CMK (cell line): Measurements from ENCODE around the gene ATG4A.

Source experiments
- DNase-seq: peaks from one replicate; pipeline ENCODE4 v3.0.0-alpha.2; 2010; ENCODE audit warnings: low read depth

The ATG4A gene

DNA sequence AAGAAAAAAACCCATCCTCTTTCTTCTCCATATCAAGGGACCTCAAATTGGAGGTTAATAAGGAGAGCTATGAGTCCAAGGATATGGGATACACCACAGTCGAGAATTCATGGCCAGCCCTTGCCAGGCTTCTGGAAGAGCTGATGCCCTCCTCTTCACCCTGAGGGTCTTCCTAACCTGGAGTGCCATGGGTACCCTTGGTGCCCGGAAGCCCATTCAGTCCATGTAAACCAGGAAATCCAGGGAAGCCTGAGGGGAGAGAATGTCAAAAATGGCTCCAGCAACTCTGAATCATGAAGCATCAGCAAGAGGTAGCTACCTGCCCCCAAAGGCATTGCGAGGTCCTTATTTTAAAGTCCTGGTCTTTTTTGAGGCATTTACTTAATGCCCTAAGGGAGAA lies 78.2 kb downstream of the ATG4A start:
- no peak for DNase-seq

DNA sequence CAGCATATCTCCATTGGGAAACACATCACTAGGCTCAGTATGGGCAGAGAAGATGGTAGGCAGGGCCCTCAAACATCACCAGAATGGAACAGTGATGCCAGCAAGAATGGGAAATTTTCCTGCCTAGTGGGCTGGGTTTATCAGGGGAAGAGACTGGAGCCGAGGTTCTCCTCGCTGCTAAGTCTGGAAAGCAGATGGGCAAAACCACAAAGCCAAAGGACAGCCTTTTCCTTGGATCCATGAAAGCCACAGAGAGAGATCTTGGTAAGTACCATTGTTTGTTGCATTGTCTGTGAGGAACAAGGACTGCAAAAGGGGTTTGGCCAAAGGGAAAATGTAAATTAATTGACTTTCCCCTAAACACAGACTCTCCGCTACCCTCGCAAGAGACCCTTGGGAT lies 80.1 kb downstream of the ATG4A start:
- DNase-seq = no peak

DNA sequence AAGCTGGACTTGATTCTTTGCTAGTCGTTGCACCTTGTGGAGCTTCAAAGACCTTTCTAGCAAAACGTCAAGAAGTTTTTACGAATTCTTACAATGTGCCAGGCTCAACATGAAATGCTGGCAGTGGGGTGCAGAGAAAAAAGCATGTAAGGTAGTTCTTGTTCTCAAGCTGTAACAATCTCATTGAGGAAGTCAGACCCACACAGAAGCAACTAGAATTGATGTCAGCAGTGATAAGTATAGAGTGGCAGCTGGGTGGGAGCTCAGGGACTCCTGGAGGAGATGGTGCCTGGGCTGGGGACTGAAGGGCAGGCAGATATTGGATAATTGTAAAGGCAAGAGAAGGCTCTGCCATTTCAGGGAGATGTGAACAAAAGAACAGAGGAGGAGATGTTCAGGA lies 82.3 kb downstream of the ATG4A start:
- DNase-seq = no peak

DNA sequence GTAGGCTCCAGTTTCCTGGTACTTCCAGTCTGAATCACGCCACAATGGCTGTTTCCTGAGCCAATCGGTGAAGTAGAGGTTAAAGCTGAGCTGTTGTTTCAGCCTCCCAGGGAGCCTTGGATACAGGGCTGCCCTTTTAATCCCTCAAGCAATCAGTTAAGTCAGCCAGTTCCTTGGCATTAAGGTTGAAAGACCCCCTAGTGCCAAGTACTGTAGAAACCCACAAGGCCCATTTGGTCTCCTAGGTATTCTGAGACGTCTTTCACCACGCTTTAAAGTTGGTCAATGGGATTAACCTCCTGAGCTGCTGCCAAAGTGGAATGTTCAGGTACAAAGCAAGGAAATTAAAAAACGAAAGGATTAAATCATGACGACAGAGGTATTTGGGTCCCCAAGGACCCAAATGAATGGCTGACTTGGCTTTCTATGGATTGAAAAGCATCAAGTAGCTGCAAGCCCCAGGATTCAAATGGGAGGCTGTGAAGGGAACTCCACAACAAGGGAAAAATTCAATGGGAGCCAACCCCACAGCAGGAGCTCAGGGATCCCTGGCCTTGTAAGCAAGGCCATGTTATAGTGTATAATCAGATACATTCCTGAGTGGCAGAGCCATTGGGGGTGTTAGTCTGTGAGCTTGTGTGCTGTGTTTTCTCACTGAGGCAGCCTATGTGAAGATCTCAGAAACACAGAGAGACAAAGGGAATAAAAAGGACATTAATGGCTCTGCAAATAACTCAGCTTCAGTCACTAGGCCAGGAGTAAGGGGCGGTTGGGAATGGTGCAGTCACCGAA lies 86.0 kb downstream of the ATG4A start:
- no peak for DNase-seq

DNA sequence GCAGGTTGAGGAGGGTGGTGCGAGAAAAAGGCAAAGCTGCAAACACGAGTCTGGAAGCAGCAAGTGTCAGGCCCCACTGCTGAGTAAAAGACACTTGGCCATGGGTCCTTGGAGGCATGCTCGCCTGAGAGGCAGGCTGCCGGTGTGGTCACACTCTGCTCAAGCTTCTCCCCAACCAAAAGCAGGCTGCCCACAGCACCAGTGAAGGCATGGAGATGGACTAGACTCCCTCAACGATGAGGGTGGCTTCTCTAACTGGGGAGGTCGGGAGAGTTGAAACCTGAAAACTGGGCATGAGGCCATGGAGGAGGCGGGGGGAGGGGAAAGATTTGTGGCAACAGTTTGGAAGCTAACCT lies 86.5 kb downstream of the ATG4A start:
- no peak for DNase-seq

DNA sequence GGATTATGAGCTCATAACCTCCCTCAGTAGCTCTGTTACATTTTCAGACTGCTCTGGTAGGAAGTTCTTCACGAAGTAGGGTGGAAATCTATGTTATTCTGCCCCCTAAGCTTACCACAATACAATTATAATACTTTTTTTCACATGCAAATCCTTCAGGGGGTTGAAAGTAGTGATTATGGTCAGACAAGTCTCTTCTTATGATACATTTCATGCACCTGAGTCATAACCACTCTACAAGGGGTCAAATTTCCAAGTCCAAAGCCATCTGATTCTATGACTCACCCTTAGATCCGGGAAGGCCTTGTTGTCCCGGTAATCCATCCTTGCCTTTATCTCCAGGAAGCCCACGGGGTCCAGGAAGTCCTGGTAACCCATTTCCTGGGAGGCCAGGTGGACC lies 95.2 kb downstream of the ATG4A start:
- DNase-seq = no peak

DNA sequence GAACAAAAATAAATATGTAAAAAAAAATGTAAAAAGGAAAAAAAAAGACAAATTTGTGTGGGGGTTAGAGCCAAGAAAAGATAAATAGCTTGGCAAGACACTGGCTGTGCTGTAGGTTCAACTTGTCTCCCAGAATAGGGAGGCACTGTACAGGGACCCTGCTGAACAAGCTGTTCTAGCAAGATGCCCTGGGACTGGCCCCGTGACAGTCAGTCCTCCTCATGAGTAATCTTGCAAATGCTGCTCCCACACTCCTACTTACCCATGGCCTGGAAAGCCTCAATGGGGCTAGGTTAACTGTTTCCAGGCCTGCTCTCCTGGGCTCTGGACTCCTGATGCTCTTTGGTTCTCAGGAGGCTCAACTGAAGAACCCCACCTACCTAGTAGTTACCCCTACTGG lies 106.8 kb downstream of the ATG4A start:
- DNase-seq = no peak

DNA sequence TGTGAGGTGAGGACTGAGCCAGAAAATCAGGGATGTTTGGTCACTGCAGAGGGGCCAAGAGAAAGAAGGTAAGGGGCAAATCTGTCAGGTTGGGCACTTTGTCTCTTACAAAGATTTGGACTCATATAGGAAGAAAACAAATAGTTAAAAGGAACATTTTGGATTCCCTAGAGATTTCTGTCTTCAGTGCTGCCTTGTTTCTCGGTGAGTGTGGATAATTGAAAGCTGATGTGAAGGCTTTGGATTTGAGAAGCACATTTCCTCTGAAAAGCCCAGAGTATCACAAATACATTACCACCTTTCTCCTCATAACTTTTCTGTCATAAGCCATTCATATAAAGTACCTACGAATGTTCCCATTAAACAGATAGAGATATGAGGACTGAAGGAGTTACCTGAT lies 107.5 kb downstream of the ATG4A start:
- no peak for DNase-seq

DNA sequence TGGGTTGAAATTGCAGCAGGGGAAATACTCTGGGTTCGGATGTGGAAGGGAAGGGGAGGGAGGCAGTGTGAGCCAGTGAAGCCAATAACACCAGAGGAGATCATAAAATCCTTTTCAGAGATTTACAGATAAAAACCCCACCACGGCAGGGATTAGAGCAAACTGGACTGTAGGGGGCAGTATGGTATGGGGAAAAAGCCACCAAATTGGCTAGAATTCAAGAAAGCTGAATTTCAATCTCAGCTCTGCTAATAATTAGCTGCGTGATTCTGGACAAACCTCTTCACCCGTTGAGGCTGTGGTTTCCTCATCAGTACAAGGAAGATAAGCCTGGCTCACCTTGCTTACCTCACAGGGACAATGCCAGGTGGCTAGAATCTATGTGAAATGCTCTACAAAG lies 108.1 kb downstream of the ATG4A start:
- no peak for DNase-seq

DNA sequence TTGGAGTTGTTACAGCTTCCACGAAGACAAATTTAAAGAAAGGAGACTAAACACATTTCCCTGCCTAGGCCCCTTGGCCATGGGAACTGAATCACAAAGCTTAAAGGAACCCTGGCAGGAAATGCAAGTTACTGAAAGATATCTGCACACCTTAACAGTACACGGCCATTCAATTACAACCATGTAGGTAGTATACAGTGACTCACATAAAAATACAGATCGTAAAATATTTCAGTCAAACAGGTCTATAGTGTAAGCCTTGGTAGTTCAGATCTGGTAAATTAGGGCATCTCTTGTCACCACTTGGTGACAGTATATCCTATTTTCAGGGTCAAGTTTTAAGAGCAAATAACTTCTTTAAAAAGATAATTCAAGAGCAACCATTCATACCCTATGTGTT lies 112.0 kb downstream of the ATG4A start:
- no peak for DNase-seq
